Colonic mucosa (tissue), 4 donors: ENCODE results near the gene PLN. TPM values are rescaled to one million over a fixed set of nuclear protein-coding genes. Genes with fewer than 3 reads are reported as not detected.

ENCODE experiments used
- DNase-seq: peaks from one replicate; pipeline ENCODE4 v3.0.0-alpha.2; 2020
- H3K27ac ChIP-seq: fragments of 200-600 bp; one replicate; pipeline ENCODE4 v1.8.0; 2021
- H3K27me3 ChIP-seq: fragments of 200-600 bp; one replicate; pipeline ENCODE4 v1.8.0; 2021
- H3K36me3 ChIP-seq: fragments of 200-600 bp; one replicate; pipeline ENCODE4 v1.8.0; 2021
- H3K4me1 ChIP-seq: fragments of 200-600 bp; one replicate; pipeline ENCODE4 v1.8.0; 2021; ENCODE audit warnings: mild to moderate bottlenecking
- H3K4me3 ChIP-seq: fragments of 200-600 bp; one replicate; pipeline ENCODE4 v1.8.0; 2021
- H3K9ac ChIP-seq, 2 donors: one replicate each; pipeline ENCODE4 v1.7.0; 2013; ENCODE audit warnings: control low read depth in 2 of 2, low read depth in 2 of 2, low read length in 2 of 2
- H3K9me3 ChIP-seq: fragments of 200-600 bp; one replicate; pipeline ENCODE4 v1.8.0; 2021
- intact Hi-C: fragments of 100-400 bp; cut with DNase I; formaldehyde crosslinking; loops from one replicate; pipeline ENCODE4 v1.14.1; 2022
- total RNA-seq, 2 donors: library from RNA; stranded (reverse); fragmentation: NEBNext Ultra II Directional in 1 of 2; extraction: Animal tissue kit (Norgen Biotek cat#: 25700) in 1 of 2; gene quantifications; one replicate each; pipeline ENCODE4 v1.2.1, GENCODE V29; 2021
- TF ChIP-seq, protein P1 (sequence below): fragments of 200-600 bp; IDR thresholded peaks from one replicate; pipeline ENCODE4 v1.8.0; 2022; ENCODE audit warnings: antibody characterized with exemption, mild to moderate bottlenecking
- donor health status: healthy.
- donor health status: DM: no; HTN: no; CAD: no.
- donor health status: DM: no; HTN: no; CAD: no.

The PLN gene
- total RNA-seq, 2 donors from 2014 or later, result 1.3 to 24.1 TPM

DNA sequence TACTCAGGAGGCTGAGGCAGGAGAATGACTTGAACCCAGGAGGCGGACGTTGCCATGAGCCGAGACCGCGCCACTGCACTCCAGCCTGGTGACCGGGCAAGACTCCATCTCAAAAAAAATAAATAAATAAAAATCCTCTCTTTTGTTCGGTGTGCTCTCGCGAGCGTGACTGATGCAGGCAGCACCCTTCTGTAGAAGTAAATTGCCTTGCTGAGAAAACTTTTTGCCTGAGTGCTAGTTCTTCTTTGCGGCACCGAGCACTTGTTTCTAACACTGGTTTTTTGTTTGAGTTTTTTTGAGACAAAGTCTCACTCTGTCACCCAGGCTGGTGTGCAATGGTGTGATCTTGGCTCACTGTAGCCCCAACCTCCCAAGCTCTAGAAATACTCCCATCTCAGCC is 30.5 kb downstream of the PLN start:
- Histone ChIP-seq H3K9ac (no peak overlapping the region), H3K27ac (no peak overlapping the region), H3K9me3 (peaks cover 4% of the 10 kb centered on the region), H3K4me3 (no peak overlapping the region), H3K27me3 (no peaks in the 10 kb centered on the region), H3K4me1 (no peaks in the 10 kb centered on the region), H3K36me3 (no peaks in the 10 kb centered on the region)
- DNase-seq, result no peak
- intact Hi-C loops, result no loop called here
- TF ChIP-seq, protein P1, sequence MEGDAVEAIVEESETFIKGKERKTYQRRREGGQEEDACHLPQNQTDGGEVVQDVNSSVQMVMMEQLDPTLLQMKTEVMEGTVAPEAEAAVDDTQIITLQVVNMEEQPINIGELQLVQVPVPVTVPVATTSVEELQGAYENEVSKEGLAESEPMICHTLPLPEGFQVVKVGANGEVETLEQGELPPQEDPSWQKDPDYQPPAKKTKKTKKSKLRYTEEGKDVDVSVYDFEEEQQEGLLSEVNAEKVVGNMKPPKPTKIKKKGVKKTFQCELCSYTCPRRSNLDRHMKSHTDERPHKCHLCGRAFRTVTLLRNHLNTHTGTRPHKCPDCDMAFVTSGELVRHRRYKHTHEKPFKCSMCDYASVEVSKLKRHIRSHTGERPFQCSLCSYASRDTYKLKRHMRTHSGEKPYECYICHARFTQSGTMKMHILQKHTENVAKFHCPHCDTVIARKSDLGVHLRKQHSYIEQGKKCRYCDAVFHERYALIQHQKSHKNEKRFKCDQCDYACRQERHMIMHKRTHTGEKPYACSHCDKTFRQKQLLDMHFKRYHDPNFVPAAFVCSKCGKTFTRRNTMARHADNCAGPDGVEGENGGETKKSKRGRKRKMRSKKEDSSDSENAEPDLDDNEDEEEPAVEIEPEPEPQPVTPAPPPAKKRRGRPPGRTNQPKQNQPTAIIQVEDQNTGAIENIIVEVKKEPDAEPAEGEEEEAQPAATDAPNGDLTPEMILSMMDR, result no peak

- TF ChIP-seq, protein P1, result no peak
- no peaks in the 10 kb centered on the region for H3K36me3 ChIP-seq
- no peak overlapping the region for H3K4me3 ChIP-seq
- no peaks in the 10 kb centered on the region for H3K27me3 ChIP-seq
- H3K9me3 ChIP-seq, result peaks cover 2% of the 10 kb centered on the region
- no peaks in the 10 kb centered on the region for H3K4me1 ChIP-seq
- DNase-seq, result no peak
- intact Hi-C loops, result loop anchor here (10.0 kb wide), 2 partner anchors 295 to 605 kb away; no protein-coding TSS in a partner anchor
- H3K9ac ChIP-seq, result no peak overlapping the region
- no peak overlapping the region for H3K27ac ChIP-seq
These were observed 31.7 kb downstream of the PLN start for GRCh38 chr6:118579786-118580185.

DNA sequence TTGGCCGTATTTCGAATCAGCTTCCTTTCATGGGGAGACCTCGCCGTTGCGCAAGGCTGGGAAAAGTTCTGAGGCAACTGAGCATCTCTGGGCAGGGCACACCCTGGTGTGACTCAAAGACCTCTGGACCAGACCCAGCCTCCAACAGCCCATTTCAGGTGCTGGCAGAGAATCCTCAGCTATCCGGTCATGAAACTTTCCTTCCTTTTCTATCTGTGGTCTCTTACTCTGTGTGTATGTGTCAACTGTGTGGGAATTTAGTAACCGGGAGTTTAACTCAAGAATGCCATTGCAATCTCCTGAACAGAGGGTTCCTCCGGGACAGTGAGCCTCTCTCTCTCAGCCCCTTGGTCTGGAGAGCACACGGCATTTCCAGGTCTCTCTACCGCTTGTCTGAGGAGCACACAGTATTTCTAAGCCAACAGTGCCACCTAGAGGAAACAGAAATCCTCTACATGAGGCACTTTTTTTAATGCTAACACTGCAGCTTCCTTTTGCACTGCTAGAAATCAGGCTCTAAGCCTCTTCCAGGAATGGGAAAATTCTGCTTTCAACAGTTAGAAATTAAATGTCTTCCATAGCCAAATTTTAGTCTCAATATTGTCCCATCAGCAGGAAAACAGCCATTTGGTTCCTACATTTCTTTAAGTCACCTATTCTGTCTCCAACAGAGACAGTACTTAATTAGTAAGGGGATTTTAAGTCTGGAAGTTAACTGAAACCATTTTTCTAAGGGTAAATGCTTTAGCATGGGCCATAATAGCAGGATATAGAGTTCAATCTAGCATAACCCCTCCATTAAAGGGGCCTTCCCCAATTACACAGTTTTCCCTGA is 32.7 kb downstream of the PLN start:
- peak; percentile 44 for DNase-seq
- Histone ChIP-seq H3K36me3 (no peaks in the 10 kb centered on the region), H3K27me3 (no peaks in the 10 kb centered on the region), H3K27ac (no peak overlapping the region), H3K4me3 (no peak overlapping the region), H3K9ac (no peak overlapping the region), H3K4me1 (no peaks in the 10 kb centered on the region), H3K9me3 (no peaks in the 10 kb centered on the region)
- intact Hi-C loops, result loop anchor here (10.0 kb wide), 2 partner anchors 296 to 606 kb away; no protein-coding TSS in a partner anchor
- TF ChIP-seq, protein P1, result peak; percentile 58

GRCh38 chr6:118581489-118581959 is 33.4 kb downstream of the PLN start:
- Histone ChIP-seq H3K4me3 (no peak overlapping the region), H3K4me1 (no peaks in the 10 kb centered on the region), H3K27me3 (no peaks in the 10 kb centered on the region), H3K36me3 (no peaks in the 10 kb centered on the region), H3K9ac (no peak overlapping the region), H3K9me3 (no peaks in the 10 kb centered on the region), H3K27ac (no peak overlapping the region)
- DNase-seq, result no peak
- intact Hi-C loops, result loop anchor here (10.0 kb wide), 2 partner anchors 297 to 607 kb away; no protein-coding TSS in a partner anchor
- TF ChIP-seq, protein P1, result no peak

- intact Hi-C loops, result loop anchor here (10.0 kb wide), 2 partner anchors 300 to 610 kb away; no protein-coding TSS in a partner anchor
- no peak for DNase-seq
- Histone ChIP-seq H3K4me3 (no peak overlapping the region), H3K4me1 (no peaks in the 10 kb centered on the region), H3K27me3 (no peaks in the 10 kb centered on the region), H3K27ac (no peak overlapping the region), H3K9me3 (no peaks in the 10 kb centered on the region), H3K9ac (no peak overlapping the region), H3K36me3 (no peaks in the 10 kb centered on the region)
- TF ChIP-seq, protein P1, result no peak
These were observed 36.8 kb downstream of the PLN start for GRCh38 chr6:118584911-118585310.
